ENCODE results near the gene CALM3.

- TF ChIP-seq, protein P1, sequence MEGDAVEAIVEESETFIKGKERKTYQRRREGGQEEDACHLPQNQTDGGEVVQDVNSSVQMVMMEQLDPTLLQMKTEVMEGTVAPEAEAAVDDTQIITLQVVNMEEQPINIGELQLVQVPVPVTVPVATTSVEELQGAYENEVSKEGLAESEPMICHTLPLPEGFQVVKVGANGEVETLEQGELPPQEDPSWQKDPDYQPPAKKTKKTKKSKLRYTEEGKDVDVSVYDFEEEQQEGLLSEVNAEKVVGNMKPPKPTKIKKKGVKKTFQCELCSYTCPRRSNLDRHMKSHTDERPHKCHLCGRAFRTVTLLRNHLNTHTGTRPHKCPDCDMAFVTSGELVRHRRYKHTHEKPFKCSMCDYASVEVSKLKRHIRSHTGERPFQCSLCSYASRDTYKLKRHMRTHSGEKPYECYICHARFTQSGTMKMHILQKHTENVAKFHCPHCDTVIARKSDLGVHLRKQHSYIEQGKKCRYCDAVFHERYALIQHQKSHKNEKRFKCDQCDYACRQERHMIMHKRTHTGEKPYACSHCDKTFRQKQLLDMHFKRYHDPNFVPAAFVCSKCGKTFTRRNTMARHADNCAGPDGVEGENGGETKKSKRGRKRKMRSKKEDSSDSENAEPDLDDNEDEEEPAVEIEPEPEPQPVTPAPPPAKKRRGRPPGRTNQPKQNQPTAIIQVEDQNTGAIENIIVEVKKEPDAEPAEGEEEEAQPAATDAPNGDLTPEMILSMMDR (IDR thresholded peaks at IDR 0.05 in 4 of 5, conservative IDR thresholded peaks at IDR 0.05 in 1 of 5) = no peak
- TF ChIP-seq POLR2A (IDR thresholded peaks at IDR 0.05) = no peak
These were observed 45.3 kb downstream of the CALM3 start for GRCh38 chr19:46646402-46646801.

Data from gastrocnemius medialis (tissue), 4 donors.